ENCODE results near the gene ZNF831. TPM values are rescaled to one million over a fixed set of nuclear protein-coding genes. Genes with fewer than 3 reads are reported as not detected.

ZNF831 gene
- total and polyA plus RNA-seq, 11 donors: 0.02 to 0.77 (median 0.06) TPM; not detected in 2

DNA sequence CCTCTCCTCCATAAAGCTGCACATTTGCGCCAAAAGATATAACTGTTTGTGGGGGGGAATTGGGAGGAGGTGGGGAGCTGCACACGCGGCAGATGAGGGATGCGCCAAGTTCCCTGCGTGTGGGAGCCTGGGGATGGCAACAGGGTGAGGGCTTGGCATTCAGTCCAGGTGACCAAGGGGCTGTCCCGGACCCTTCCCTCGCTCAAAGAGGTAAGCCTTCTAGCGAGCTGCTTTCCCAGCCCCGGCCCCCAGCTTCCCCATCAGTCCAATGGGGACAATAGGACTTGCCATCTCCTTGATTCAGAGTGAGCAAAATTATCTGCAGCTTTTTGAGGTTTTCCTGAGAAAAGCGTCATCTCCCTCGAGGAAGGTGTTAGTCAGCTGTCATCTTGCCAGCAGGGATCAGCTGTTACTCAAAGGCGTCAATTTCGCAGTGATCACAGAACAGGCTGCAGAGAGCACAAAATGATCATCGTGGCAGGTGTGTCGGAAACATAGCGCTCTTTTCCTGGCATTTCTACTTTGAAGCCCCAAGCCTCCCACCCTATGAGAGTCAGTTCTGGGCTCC lies 21.3 kb downstream of the ZNF831 start:
- DNase-seq (no peak), ATAC-seq (no peak)
- peaks cover 0 to 9% (median 0%) of the 10 kb centered on the region in 12 donors for H3K9me3 ChIP-seq
- no peaks in the 10 kb centered on the region for H3K36me3 ChIP-seq
- H3K4me1 ChIP-seq: peaks cover 0 to 2% (median 0%) of the 10 kb centered on the region in 12 donors
- 66 to 75% (median 71%) methylated on average over 16 of the region's 16 CpGs for WGBS, 4 donors
- no peak overlapping the region for H3K4me3 ChIP-seq
- peaks cover 0 to 2% (median 0%) of the 10 kb centered on the region in 9 donors for H3K27me3 ChIP-seq
- H3K27ac ChIP-seq: no peak overlapping the region
- TF ChIP-seq POLR2A (IDR thresholded peaks at IDR 0.05): no peak
- TF ChIP-seq, protein P1, sequence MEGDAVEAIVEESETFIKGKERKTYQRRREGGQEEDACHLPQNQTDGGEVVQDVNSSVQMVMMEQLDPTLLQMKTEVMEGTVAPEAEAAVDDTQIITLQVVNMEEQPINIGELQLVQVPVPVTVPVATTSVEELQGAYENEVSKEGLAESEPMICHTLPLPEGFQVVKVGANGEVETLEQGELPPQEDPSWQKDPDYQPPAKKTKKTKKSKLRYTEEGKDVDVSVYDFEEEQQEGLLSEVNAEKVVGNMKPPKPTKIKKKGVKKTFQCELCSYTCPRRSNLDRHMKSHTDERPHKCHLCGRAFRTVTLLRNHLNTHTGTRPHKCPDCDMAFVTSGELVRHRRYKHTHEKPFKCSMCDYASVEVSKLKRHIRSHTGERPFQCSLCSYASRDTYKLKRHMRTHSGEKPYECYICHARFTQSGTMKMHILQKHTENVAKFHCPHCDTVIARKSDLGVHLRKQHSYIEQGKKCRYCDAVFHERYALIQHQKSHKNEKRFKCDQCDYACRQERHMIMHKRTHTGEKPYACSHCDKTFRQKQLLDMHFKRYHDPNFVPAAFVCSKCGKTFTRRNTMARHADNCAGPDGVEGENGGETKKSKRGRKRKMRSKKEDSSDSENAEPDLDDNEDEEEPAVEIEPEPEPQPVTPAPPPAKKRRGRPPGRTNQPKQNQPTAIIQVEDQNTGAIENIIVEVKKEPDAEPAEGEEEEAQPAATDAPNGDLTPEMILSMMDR (IDR thresholded peaks at IDR 0.05): no peak
- intact Hi-C loops (cut with DNase I): loop anchor here in 2 of 10 donors (5.0 kb wide), 2 partner anchors 43 to 78 kb away; no protein-coding TSS in a partner anchor

DNA sequence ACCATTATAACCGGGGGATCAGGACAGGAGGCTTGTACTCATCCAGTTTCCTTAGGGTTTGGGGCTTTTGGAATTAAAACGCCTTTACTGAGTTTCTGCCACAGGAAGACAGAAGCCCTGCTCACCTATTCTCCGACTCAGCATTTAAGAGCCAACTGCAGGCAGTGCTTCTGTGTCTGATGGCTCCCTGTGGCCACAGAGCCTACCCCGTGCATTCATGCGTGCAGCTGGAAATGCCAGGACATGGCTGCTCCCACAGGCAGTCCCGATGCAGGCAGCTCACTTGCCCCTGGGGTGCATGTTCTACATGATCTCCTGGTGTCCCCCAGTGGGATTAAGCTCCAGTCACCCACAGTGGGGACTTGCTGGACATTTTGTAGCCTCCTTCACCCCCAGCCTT lies 22.2 kb downstream of the ZNF831 start:
- 77 to 79% (median 78%) methylated on average over 6 of the region's 6 CpGs for WGBS, 4 donors

DNA sequence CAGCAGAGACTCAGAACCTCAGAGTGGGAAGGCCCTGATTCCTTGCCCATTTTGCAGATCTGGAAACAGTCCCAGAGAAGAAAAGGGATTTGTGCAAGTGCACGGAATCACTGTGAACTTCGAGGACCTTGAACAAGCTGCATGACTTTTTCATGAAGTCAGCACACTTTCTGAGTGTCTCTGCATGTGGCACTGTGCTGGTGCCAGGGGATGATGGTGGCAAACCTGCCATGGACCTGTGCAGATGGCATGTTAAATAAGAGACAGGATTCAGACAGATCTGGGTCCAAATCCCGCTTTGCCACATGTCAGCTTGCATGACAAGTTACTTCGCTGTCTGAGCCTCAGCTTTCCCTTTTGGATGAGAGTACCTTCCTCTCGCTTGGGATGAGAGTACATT lies 26.8 kb downstream of the ZNF831 start:
- DNase-seq (no peak), ATAC-seq (no peak)
- peaks cover 0 to 26% (median 13%) of the 10 kb centered on the region in 9 donors for H3K27me3 ChIP-seq
- no peak overlapping the region for H3K27ac ChIP-seq
- H3K36me3 ChIP-seq: no peaks in the 10 kb centered on the region
- no peaks in the 10 kb centered on the region for H3K4me1 ChIP-seq
- no peak overlapping the region for H3K4me3 ChIP-seq
- 80 to 81% (median 80%) methylated on average over 5 of the region's 5 CpGs for WGBS, 4 donors
- H3K9me3 ChIP-seq: no peaks in the 10 kb centered on the region
- TF ChIP-seq, protein P1 (IDR thresholded peaks at IDR 0.05): no peak
- no peak for TF ChIP-seq POLR2A (IDR thresholded peaks at IDR 0.05)
- intact Hi-C loops (cut with DNase I): no loop called here

More for the DNA sequence above, 22.2 kb downstream of the ZNF831 start:
- Histone ChIP-seq H3K27me3 (peaks cover 0 to 3% (median 0%) of the 10 kb centered on the region in 9 donors), H3K36me3 (no peaks in the 10 kb centered on the region), H3K4me3 (no peak overlapping the region), H3K27ac (no peak overlapping the region), H3K4me1 (no peaks in the 10 kb centered on the region), H3K9me3 (peaks cover 0 to 9% (median 0%) of the 10 kb centered on the region in 12 donors)
- ATAC-seq (no peak), DNase-seq (no peak)
- TF ChIP-seq, protein P1 (IDR thresholded peaks at IDR 0.05): no peak
- no peak for TF ChIP-seq POLR2A (IDR thresholded peaks at IDR 0.05)
- intact Hi-C loops (cut with DNase I): no loop called here

DNA sequence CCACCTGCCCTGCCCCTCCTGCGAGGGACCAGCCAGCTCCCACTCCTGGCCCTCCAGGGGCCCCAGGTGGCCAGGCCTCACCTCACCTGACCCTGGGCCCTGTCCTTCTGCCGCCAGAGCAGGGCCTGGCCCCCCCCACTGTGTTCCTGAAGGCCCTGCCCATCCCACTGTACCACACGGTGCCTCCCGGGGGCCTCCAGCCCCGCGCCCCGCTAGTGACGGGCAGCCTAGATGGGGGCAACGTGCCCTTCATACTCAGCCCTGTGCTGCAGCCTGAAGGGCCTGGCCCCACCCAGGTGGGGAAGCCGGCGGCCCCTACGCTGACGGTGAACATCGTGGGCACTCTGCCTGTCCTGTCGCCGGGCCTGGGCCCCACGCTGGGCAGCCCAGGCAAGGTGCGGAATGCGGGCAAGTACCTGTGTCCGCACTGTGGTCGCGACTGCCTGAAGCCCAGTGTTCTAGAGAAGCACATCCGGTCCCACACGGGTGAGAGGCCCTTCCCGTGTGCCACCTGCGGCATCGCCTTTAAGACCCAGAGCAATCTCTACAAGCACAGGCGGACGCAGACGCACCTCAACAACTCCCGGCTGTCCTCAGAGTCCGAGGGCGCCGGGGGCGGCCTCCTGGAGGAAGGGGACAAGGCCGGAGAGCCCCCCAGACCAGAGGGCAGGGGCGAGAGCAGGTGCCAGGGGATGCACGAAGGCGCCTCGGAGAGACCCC lies 27.6 kb downstream of the ZNF831 start:
- Histone ChIP-seq H3K27me3 (peaks cover 0 to 26% (median 13%) of the 10 kb centered on the region in 9 donors), H3K4me3 (no peak overlapping the region), H3K9me3 (no peaks in the 10 kb centered on the region), H3K4me1 (no peaks in the 10 kb centered on the region), H3K36me3 (no peaks in the 10 kb centered on the region), H3K27ac (no peak overlapping the region)
- intact Hi-C loops (cut with DNase I): no loop called here
- WGBS, 4 donors: 84 to 93% (median 93%) methylated on average over 28 to 40 of the region's 40 CpGs
- ATAC-seq: no peak
- no peak for TF ChIP-seq POLR2A (IDR thresholded peaks at IDR 0.05)
- no peak for DNase-seq

Data from heart left ventricle (tissue), 16 donors.